NCI-H2196 treated with DMSO at 0.1 percent for 48 hours (cell line): ENCODE results near the gene ATXN1.

Experiments
- DNase-seq: peaks from one replicate; lab custom pipeline; 2025; ENCODE audit not compliant: unreplicated experiment; lab: John Stamatoyannopoulos, UW

Gene ATXN1

GRCh38 chr6:16762550-16763477, 1.6 kb upstream of the ATXN1 start:
- peak; percentile 2 for DNase-seq

DNA sequence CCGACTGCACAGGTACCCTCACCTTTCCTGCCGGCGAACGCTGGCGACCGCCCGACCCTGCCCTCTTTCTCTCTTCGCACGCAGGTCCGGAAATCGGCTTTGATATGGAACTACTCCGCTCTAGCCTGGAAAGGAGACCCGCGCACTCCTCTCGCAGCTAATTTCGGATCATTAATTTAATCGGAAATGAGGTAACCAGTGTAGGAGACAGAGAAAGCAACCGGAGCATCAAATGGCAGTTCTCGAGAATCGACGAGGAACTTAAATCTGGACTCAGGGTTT, 949 bp upstream of the ATXN1 start:
- no peak for DNase-seq

DNA sequence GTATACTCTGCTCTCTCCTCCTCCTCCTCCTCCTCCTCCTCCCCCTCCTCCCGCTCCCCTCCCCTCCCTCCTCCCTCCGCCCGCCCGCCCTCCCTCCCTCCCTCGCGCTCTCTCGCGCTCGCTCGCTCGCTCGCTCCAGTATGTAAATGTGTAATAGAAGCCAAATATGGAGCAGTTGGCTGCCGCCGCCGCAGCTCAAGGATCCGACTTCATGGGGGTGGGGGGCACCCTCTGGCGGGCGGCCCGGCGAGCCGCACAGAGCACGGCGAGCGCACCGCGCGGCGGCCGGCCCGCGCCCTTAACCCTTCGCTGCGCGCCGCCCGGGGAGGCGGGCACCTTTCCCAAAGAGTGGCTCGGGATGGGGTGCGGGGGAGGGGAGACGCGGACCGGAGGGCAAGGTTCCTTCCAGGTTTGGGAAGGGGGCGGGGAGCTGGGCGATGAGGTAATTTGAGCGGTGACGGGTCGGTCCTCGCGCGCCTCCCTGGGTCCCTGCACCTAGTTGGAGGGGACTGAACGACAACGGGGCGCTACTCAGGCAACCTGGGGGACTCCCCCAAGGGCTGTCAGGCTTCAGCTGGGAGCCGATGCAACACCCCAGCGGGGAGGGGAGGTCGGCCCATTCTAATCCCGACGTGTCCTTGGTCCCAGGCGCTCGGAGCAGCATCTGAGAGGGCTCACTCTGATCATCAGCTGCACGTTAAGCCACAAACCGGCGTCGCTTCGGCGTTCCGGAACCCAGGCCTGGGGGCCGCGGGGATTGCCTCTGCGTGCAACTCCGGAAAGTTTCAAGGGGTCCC, 409 bp upstream of the ATXN1 start:
- DNase-seq, result peak; percentile 33

- no peak for DNase-seq
These were observed 1.4 kb downstream of the ATXN1 start for GRCh38 chr6:16759646-16760515.

DNA sequence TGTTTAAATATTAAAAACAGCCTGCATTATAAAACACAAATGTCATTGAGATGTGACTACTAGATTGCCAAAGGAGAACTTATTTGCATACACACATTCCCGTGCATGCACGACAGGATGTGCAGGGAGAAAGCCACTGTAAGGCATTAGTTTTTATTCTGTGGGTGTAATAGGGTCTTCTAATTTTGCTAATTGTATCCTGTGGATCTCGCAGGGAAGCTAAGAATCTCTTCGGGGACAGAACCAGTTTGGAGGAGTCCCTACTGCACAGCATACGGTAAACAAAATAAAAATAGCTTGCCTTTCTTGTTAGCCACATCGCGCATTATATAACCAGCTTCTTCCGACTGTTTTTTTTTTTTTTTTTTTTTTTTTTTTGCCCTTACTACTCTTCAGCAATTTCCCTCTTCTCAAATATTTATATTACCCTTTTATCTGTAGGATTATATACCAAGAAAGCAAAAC, 2.0 kb downstream of the ATXN1 start:
- DNase-seq, result no peak

GRCh38 chr6:16758163-16758975, 2.9 kb downstream of the ATXN1 start:
- no peak for DNase-seq

DNA sequence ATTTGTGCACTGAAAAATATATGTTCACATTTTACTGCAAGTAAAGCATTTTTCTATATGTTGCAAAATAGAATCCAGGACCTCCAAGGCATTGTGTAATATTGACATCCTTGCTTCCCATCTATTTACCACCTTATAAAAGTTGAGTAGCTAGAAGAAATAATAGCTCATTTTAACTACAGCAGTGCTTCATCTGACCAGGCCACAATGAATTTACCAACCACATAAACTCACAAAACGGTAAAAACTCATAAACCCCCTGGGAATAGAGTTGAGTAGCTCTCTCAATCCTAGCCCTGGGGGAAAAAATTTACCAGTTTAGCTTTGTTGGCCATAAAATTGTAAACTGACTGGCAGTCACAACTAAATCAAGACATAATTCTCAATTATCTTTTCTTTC, 3.9 kb downstream of the ATXN1 start:
- DNase-seq, result no peak

DNA sequence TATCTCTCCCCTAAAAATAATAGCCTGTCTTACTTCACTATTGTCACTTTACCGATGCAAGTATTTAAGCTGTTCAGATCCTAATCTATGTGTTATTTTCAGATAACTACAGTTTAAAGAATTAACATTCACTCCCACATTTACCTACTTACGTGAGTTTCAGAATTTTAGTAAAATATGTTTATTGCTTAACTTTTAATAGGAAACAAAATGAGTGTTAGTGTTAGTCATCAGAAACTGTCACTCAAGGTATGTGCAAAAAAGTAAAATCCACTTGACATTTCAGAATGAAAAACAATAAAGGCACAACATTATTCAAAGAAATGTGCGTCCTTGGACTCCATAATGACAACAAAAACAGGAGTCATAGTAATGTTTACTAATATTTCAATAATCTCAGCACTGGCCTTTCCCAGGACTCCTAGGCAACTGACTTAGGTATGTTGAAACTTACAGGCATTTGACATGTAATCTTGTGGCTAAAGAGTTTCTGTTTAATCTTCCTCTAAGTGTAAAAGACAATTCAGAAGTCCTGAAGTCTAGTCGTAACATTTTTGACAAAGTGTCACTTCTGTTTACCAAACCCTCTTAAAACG, 4.5 kb downstream of the ATXN1 start:
- DNase-seq, result no peak

DNA sequence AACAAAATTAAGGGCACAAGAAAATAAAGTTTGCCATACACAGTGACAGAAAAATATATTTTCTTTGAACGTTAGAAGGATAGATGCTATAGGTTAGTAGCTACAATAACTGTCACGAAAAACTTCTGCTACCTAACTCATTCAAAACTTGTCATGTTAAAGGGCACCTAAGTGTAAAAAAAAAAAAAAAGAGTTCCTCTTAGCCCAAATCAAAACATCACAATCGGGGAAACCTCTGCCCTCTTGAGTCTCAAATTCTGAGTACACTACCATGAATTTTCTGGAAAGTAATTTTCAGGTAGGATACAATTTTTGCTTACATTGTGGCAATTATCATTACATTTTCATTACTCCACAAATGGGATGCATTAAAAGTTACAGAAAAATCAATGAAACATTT, 5.7 kb downstream of the ATXN1 start:
- no peak for DNase-seq

- DNase-seq, result no peak
These were observed 6.4 kb downstream of the ATXN1 start for GRCh38 chr6:16754876-16755275.

GRCh38 chr6:16754274-16754673, 7.0 kb downstream of the ATXN1 start:
- no peak for DNase-seq

- DNase-seq, result no peak
These were observed 7.9 kb downstream of the ATXN1 start for GRCh38 chr6:16753341-16753740.

GRCh38 chr6:16752206-16752866, 8.9 kb downstream of the ATXN1 start:
- DNase-seq, result no peak

GRCh38 chr6:16751251-16751946, 9.9 kb downstream of the ATXN1 start:
- DNase-seq, result no peak

DNA sequence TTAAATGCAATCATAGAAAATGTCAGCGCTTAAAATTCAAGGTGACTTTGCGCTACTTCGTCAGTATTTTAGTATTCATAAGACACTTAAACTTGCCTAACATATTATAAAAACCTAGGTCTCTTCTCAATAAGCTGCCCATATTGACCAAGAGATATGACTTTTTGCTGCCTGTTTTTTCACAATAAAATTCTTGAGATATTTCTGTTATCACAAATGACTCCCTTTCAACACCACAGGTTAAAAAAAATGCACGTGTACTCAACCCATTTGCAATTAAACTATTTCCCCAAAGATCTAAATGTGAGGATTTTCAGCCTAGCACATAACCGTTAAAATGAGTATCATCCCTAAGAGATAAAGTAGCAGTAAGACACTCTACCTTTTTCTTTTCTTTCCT, 10.7 kb downstream of the ATXN1 start:
- DNase-seq, result no peak

DNA sequence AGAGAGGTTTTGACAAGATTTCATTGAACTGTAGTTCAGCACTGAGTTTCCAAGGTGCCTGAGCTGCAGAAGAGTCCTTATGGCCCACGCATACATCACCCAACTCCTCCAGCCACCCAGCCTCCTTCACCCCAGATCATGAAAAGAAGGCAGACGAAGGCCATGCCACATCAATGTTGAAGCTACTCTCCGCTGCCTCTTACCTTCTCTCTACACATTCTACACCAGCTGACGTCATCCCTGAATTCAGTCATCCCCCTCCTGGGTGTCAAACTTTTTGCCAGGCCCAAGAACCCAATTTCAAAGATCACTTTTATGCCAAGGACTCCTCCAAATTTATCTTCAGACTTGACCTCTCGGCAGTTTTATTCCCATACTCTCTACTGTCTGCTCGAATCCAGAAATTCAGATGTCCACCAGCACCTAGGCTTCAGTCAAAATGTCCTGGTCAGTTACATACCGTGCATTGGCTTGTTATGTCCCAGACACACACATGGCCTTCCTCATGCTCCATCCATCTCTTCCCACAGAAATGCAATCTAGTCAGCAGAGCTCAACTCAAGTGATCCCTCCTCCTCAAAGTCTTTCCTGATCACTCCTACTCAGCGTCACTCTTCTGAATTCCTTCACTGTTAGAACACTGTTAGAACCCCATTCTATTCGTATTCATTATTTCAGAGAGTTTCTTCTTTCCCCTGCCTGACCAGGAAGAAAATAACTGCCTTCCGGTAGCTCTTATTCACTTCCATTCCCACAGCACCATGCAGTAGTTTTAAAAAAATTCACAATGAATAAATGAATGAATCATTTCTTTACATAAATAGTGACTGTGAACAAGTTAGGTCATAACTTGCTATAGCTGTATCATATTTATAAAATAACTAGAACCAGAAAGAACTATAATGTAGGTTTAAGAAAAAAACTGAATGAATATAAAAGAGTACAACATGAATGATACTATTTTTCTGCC, 11.5 kb downstream of the ATXN1 start:
- no peak for DNase-seq

GRCh38 chr6:16748025-16748319, 13.3 kb downstream of the ATXN1 start:
- DNase-seq, result no peak
